ENCODE results near the gene VPREB1. TPM values are rescaled to one million over a fixed set of nuclear protein-coding genes. Genes with fewer than 3 reads are reported as not detected.
A peak's percentile ranks its signal among the peaks of the same experiment; 100 is the strongest.

Gene VPREB1
- total RNA-seq, 3 donors from 2014 or later = not detected

DNA sequence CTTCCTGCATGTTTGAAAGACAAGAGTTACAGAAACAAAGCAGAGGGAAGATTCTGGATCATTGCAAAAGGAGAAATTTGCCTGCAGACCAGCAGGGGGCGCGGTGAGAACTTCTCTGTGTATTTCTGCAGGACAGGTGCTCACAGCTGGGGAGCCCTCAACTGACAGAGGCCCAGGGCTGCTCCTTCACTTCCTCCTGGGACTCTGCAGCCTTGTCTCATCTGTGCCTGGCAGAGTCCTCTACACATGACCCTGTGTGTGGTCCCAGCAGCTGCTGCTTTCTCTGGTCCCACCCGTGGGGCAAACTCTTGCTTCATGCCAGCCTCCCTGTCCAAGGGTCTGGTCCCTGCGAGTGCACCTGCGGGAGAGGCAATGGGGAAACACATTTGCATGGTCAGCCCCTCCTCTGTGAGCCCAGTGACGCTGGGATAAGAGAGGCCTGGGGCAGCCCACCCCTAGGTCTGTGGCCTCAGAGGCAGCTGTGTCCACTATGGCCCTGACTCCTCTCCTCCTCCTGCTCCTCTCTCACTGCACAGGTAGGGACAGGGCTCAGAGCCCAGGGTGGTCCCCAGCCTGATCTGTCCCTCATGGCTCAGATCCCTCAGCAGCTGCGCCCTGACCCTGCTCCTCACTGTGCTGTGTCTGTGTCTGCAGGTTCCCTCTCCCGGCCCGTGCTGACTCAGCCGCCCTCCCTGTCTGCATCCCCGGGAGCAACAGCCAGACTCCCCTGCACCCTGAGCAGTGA lies 43.2 kb upstream of the VPREB1 start:
- intact Hi-C loops (cut with DNase I; ENCODE audit: low total_unique reads) = loop anchor here (10.0 kb wide), 1 partner anchor 163 kb away; no protein-coding TSS in a partner anchor
- DNase-seq (ENCODE audit: low spot score in 2 of 2) = peak in 1 of 2 donors; percentile 34
- Histone ChIP-seq H3K9me3 (no peaks in the 10 kb centered on the region), H3K4me1 (no peaks in the 10 kb centered on the region), H3K4me3 (no peak overlapping the region), H3K27ac (no peak overlapping the region), H3K36me3 (no peaks in the 10 kb centered on the region), H3K27me3 (peaks cover 0 to 32% of the 10 kb centered on the region in 2 donors)
- TF ChIP-seq, protein P1, sequence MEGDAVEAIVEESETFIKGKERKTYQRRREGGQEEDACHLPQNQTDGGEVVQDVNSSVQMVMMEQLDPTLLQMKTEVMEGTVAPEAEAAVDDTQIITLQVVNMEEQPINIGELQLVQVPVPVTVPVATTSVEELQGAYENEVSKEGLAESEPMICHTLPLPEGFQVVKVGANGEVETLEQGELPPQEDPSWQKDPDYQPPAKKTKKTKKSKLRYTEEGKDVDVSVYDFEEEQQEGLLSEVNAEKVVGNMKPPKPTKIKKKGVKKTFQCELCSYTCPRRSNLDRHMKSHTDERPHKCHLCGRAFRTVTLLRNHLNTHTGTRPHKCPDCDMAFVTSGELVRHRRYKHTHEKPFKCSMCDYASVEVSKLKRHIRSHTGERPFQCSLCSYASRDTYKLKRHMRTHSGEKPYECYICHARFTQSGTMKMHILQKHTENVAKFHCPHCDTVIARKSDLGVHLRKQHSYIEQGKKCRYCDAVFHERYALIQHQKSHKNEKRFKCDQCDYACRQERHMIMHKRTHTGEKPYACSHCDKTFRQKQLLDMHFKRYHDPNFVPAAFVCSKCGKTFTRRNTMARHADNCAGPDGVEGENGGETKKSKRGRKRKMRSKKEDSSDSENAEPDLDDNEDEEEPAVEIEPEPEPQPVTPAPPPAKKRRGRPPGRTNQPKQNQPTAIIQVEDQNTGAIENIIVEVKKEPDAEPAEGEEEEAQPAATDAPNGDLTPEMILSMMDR (IDR thresholded peaks at IDR 0.05) = peak in 1 of 3 donors; percentile 20
- no peak for TF ChIP-seq POLR2AphosphoS5 (IDR thresholded peaks at IDR 0.05)

DNA sequence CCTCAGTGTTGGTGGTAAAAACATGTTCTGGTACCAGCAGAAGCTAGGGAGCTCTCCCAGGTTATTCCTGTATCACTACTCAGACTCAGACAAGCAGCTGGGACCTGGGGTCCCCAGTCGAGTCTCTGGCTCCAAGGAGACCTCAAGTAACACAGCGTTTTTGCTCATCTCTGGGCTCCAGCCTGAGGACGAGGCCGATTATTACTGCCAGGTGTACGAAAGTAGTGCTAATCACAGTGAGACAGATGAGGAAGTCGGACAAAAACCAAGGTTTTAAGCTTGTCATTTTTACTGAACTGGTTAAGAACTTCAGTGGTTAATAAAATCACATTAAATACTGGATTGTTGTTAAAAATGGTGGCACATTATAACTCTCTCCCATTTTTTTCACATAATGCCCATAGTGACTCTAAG lies 42.6 kb upstream of the VPREB1 start:
- Histone ChIP-seq H3K36me3 (no peaks in the 10 kb centered on the region), H3K4me3 (no peak overlapping the region), H3K27me3 (peaks cover 0 to 32% of the 10 kb centered on the region in 2 donors), H3K27ac (no peak overlapping the region), H3K9me3 (no peaks in the 10 kb centered on the region), H3K4me1 (no peaks in the 10 kb centered on the region)
- no peak for DNase-seq (ENCODE audit: low spot score in 2 of 2)
- TF ChIP-seq, protein P1 (IDR thresholded peaks at IDR 0.05) = no peak
- TF ChIP-seq POLR2AphosphoS5 (IDR thresholded peaks at IDR 0.05) (no peak), POLR2A (IDR thresholded peaks at IDR 0.05) (no peak)
- intact Hi-C loops (cut with DNase I; ENCODE audit: low total_unique reads) = loop anchor here (10.0 kb wide), 1 partner anchor 163 kb away; no protein-coding TSS in a partner anchor

DNA sequence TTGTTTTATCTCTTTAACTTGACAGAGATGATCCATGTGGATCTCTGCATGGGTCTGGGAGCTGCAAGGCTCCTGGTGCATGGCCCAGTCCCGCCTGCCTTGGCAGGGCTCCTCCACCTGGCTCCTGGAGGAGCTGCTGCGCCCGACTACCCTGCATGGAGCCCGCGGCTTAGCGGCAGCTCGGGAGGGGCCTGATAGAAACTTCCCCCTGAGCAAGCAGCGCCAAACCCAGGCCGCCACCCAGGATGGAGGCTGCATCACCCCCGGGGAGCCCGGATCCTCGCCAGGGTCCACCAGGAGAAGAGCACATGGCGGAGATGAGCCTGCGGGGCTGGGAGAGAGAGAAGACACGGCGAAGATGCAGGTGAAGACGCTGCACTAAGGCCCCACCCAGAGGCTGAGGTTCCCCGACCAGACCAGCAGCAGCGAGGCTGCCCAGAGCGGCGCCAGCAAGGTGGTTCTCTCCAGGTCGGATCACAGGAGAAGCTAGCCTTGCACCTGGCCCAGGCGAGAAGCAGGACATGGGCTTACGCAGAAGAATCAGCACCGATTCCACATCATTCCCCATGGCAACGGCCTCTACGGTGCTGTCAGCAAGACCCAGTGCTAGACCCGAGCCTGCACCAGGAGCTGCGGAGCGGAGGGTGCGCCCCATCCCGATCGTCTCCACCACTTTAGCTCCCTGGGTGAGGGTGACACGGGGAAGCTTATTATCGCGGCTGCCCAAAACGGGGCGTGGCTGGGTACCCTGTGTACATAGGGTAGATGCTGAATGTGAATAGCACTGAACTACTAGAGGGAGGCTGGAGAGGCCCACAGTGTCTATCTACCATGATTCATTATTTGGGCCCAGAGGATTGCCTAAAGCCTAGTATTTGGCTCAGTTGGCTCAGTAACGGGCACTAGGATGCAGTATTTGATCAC lies 41.3 kb upstream of the VPREB1 start:
- Histone ChIP-seq H3K27ac (no peak overlapping the region), H3K4me1 (no peaks in the 10 kb centered on the region), H3K4me3 (no peak overlapping the region), H3K27me3 (peaks cover 0 to 31% of the 10 kb centered on the region in 2 donors), H3K9me3 (no peaks in the 10 kb centered on the region), H3K36me3 (no peaks in the 10 kb centered on the region)
- intact Hi-C loops (cut with DNase I; ENCODE audit: low total_unique reads) = loop anchor here (10.0 kb wide), 1 partner anchor 161 kb away; no protein-coding TSS in a partner anchor
- peak in 1 of 2 donors; percentile 51 for DNase-seq (ENCODE audit: low spot score in 2 of 2)
- no peak for TF ChIP-seq POLR2A (IDR thresholded peaks at IDR 0.05)
- TF ChIP-seq, protein P1 (IDR thresholded peaks at IDR 0.05) = no peak
- TF ChIP-seq POLR2AphosphoS5 (IDR thresholded peaks at IDR 0.05) = no peak

DNA sequence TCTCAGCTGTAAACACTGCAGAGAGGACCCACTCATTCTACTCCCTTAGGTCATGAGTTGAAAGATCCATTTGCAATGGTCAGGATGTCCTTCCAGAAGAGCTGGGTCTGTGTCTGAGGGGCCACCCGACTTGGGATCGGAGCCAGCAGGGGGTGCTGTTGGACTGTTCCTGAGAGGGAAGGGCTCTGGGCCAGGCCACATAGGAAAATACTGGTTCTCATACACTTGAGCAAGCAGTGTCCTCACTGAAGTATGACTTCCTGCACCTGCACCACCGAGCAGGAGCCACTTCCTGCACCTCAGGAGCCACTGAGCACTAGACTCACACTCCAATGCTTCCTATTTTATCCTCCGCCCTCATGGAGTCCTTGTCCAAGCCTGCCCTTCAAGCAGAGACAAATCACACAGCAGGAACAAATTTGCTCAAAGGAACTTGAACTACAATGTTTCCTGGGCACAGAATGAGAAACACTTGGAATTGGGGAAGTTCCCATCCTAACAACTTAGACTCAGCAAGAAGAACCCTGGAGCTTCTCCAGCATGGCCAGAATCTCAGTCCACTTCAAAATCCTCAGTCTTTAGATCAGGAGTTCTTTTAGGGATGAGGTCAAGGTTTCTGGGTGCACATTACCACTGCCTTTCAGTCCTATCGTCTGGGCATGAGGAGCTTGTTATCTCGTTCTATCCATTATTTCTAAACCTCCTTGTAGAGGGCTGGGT lies 36.6 kb upstream of the VPREB1 start:
- peak in 1 of 2 donors; percentile 62 for DNase-seq (ENCODE audit: low spot score in 2 of 2)
- no peak overlapping the region for H3K27ac ChIP-seq

More for the DNA sequence above, 36.6 kb upstream of the VPREB1 start:
- H3K36me3 ChIP-seq = no peaks in the 10 kb centered on the region
- no peaks in the 10 kb centered on the region for H3K9me3 ChIP-seq
- intact Hi-C loops (cut with DNase I; ENCODE audit: low total_unique reads) = loop anchor here (10.0 kb wide), 1 partner anchor 157 kb away; no protein-coding TSS in a partner anchor
- H3K27me3 ChIP-seq = peaks cover 0 to 8% of the 10 kb centered on the region in 2 donors
- H3K4me3 ChIP-seq = no peak overlapping the region
- TF ChIP-seq POLR2AphosphoS5 (IDR thresholded peaks at IDR 0.05) (no peak), POLR2A (IDR thresholded peaks at IDR 0.05) (no peak)
- TF ChIP-seq, protein P1 (IDR thresholded peaks at IDR 0.05) = peak in 1 of 3 donors; percentile 43
- no peaks in the 10 kb centered on the region for H3K4me1 ChIP-seq
